DMS79 (cell line): Measurements from ENCODE around the gene GJA1.
"Not testable (repeated sequence)": the region's sequence is repeated elsewhere in the genome, so short reads cannot be mapped to it uniquely, and the experiment has no call there.

ENCODE experiments used
- DNase-seq: peaks from one replicate; lab custom pipeline; 2025; lab: John Stamatoyannopoulos, UW

Gene GJA1

DNA sequence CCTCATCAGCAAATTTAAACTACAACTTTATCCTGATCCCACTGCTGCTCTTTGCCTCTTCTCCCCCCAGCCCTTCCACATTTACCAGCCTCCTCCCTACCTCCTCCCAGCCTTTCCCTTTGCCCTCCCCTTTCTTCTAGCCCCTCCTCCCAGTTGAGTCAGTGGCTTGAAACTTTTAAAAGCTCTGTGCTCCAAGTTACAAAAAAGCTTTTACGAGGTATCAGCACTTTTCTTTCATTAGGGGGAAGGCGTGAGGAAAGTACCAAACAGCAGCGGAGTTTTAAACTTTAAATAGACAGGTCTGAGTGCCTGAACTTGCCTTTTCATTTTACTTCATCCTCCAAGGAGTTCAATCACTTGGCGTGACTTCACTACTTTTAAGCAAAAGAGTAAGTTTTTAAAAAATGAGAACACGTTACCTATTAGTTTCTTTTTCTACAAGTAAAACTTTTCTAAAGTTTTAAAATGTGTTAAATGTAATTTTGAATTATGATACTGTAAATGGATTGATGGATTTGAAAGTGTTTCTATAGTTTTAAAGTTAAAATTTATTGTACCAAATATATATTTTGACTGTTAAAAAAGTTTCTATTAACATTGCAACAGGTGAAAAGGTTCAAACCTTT, at the start of gene GJA1:
GJA1 (plus strand) TSS at position 203 of the 626 bp plus-strand sequence. CDS start 11,202 bp downstream, outside the sequence.
- DNase-seq, result no peak

- not testable (repeated sequence) for DNase-seq
Measured at GRCh38 chr6:121386551-121386950, 48.9 kb upstream of the GJA1 start.

- DNase-seq, result no peak
Measured at GRCh38 chr6:121389419-121389818, 46.0 kb upstream of the GJA1 start.

DNA sequence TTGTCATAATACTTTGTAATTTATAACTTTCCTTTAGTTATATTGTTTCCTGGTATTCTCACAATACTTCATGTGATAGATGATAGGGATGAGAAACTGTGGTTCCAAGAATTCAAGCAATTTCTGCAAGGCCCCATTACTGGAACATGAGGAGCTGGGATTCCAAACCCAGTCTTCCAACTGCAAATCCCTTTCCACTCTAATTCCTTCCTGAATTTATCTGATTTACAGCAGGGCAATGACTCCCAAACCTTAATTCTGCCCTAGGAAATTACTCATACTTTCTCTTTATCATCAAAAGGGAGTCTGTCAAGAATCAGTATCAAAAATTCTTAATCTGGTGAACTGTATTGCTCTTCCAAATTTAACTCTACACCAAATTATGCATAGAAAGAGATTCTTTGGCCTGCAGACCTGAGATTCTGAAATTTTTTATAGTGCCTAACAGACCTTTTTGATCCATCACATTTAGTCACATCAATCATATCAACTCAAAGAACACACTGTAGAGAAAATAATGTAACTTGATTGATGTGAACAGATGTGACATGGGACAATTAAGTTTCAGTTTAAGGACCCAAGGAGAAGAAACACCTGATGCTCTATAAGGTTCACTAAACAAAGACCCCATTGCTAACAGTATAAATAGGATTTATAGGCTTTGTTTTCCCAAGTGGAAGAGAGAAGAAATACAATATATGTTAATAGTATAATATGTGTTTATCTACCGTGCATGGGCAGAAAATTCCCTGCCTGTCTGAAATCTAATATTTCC, 41.5 kb upstream of the GJA1 start:
- DNase-seq, result no peak

GRCh38 chr6:121395736-121396135, 39.7 kb upstream of the GJA1 start:
- no peak for DNase-seq

DNA sequence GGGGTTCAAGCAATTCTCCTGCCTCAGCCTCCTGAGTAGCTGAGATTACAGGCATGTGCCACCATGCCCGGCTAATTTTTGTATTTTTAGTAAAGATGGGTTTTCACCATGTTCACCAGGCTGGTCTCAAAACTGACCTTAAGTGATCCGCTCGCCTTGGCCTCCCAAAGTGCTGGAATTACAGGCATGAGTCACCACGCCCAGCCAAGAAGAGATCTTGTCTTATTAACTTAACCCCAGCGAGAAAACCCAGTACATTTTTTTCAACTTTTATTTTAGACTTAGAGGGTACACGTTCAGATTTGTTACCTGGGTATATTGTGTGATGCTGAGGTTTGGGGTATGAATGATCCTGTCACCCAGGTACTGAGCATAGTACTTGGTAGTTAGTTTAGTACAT, 38.3 kb upstream of the GJA1 start:
- DNase-seq, result not testable (repeated sequence)

DNA sequence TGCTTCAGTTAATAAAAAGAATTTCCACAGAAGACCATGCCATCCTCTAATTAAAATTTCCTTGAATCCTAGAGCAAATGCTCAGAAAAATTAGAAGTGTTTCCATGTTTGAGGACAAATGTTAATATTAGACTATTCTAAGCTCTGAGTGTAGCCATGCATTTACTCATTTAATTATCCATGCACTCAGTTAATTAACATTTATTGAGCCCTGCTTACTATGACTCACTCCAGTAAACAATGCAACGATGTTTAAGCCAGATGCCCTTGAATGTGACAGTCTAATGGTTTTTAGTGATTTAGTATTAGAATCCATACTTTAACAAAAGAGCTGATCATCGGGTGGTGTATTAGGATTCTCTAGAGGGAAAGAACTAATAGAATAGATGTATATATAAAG, 37.3 kb upstream of the GJA1 start:
- DNase-seq, result no peak

GRCh38 chr6:121399966-121400365, 35.5 kb upstream of the GJA1 start:
- DNase-seq, result no peak

GRCh38 chr6:121403964-121404363, 31.5 kb upstream of the GJA1 start:
- no peak for DNase-seq

DNA sequence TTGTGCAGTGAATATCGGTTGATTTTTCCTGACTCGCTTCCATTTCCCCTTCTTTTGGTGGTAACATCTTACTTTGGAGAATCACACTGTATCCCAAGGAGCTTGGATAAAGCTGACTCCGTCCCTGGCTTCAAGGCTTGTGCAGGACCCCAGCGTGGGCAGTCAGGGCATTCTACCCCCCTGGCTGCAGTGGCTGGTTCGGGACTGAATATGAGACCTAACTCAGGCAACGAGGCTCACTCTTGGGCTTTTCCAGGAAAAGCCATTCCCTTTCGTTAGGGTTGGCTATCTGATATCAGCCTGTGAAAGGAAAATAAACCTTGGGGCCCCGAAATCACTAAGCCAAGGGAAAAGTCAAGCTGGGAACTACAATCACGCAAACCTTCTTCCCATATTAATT, 30.1 kb upstream of the GJA1 start:
- no peak for DNase-seq

DNA sequence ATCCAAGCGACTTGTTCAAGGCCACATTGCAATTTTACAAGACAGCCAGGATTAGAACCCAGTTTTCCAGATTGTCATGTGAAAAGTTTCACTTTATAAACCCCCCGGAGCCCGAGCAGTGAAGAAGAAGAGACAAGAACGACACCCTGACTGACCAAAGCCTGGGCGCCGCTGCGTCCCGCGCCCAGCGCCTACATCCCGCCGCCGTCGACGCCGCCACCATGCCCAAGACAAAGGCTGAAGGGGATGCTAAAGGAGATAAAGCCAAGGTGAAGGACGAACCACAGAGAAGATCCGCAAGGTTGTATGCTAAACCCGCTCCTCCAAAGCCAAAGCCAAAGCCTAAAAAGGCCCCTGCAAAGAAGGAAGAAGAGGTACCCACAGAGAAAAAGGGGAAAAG, 27.1 kb upstream of the GJA1 start:
- DNase-seq, result no peak

- DNase-seq, result no peak
Measured at GRCh38 chr6:121413879-121414278, 21.6 kb upstream of the GJA1 start.

GRCh38 chr6:121418346-121418745, 17.1 kb upstream of the GJA1 start:
- no peak for DNase-seq

DNA sequence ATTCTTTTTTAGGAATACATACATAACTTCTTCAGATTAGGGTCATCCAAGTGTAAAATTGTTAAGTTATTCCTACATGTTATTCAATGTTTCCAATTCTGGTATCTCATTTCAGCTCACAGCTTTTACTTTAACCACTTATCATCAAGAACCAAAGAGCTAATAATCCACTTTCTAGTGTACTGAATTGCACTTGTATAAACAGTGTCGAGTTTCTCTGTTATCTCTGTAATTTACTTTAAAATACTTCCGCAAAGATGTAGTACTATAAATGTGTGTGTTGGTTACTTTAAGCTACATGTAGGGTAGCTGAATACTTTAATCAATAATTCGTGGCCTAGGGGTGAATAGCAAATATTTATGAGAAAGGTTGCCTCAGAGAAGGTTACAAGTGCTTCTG, 8.8 kb upstream of the GJA1 start:
- DNase-seq, result no peak

GRCh38 chr6:121428872-121429756, 6.3 kb upstream of the GJA1 start:
- no peak for DNase-seq

GRCh38 chr6:121430514-121431460, 4.7 kb upstream of the GJA1 start:
- no peak for DNase-seq

GRCh38 chr6:121431776-121432175, 3.7 kb upstream of the GJA1 start:
- DNase-seq, result not testable (repeated sequence)

GRCh38 chr6:121434037-121434770, 1.2 kb upstream of the GJA1 start:
- no peak for DNase-seq

GRCh38 chr6:121436274-121436857, 920 bp downstream of the GJA1 start:
- DNase-seq, result no peak
